ENCODE results near the gene HPGDS.
"Not testable (repeated sequence)": the region's sequence is repeated elsewhere in the genome, so short reads cannot be mapped to it uniquely, and the experiment has no call there.

DNA sequence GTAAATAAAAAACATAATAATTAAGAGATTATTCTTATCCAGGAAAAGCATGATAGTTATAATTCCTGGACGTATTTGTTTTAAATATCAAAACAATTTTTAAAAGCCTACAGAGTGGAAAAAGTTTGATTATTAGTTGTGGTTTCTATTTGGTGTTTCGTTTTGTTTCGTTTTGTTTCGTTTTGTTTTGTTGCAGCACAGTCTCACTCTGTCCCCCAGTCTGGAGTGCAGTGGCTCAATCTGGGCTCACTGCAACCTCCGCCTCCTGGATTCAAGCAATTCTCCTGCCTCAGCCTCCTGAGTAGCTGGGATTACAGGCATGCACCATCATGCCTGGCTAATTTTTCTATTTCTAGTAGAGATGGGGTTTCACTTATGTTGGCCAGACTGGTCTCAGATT is 5.8 kb downstream of the HPGDS start:
- not testable (repeated sequence) for TF ChIP-seq TCF7L2 (IDR thresholded peaks at IDR 0.05; ENCODE audit: low read depth, low read length); MXI1 (IDR thresholded peaks at IDR 0.05; ENCODE audit: borderline replicate concordance, low read depth, low read length); SP4 (CRISPR knock-in tag; IDR thresholded peaks at IDR 0.05)
- TF ChIP-seq, protein P1, sequence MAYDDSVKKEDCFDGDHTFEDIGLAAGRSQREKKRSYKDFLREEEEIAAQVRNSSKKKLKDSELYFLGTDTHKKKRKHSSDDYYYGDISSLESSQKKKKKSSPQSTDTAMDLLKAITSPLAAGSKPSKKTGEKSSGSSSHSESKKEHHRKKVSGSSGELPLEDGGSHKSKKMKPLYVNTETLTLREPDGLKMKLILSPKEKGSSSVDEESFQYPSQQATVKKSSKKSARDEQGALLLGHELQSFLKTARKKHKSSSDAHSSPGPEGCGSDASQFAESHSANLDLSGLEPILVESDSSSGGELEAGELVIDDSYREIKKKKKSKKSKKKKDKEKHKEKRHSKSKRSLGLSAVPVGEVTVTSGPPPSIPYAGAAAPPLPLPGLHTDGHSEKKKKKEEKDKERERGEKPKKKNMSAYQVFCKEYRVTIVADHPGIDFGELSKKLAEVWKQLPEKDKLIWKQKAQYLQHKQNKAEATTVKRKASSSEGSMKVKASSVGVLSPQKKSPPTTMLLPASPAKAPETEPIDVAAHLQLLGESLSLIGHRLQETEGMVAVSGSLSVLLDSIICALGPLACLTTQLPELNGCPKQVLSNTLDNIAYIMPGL (CRISPR knock-in tag; IDR thresholded peaks at IDR 0.05; ENCODE audit: borderline replicate concordance in 1 of 2, low read depth in 1 of 2) = not testable (repeated sequence)
- TF ChIP-seq, protein P2, sequence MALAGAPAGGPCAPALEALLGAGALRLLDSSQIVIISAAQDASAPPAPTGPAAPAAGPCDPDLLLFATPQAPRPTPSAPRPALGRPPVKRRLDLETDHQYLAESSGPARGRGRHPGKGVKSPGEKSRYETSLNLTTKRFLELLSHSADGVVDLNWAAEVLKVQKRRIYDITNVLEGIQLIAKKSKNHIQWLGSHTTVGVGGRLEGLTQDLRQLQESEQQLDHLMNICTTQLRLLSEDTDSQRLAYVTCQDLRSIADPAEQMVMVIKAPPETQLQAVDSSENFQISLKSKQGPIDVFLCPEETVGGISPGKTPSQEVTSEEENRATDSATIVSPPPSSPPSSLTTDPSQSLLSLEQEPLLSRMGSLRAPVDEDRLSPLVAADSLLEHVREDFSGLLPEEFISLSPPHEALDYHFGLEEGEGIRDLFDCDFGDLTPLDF (CRISPR knock-in tag; IDR thresholded peaks at IDR 0.05) = not testable (repeated sequence)

Data from HepG2 (cell line).